Measurements from ENCODE around the gene CTNNA2. TPM values are rescaled to one million over a fixed set of nuclear protein-coding genes. Genes with fewer than 3 reads are reported as not detected.
"Not testable (repeated sequence)": the region's sequence is repeated elsewhere in the genome, so short reads cannot be mapped to it uniquely, and the experiment has no call there.

The CTNNA2 gene
- total RNA-seq, 1 experiment from 2014 or later, result not detected

- no peaks in the 10 kb centered on the region for H3F3A ChIP-seq (ENCODE audit: insufficient read depth, low read depth)
- CTCF ChIA-PET, result no interaction called here
- no peak overlapping the region for H3K4me3 ChIP-seq
- TF ChIP-seq EZH2 (IDR thresholded peaks at IDR 0.05; ENCODE audit: low read depth) (no peak), CTCF (conservative IDR thresholded peaks at IDR 0.05) (no peak)
- intact Hi-C loops (cut with micrococcal nuclease; ENCODE audit: unreplicated experiment), result no loop called here
- H3K9me2 ChIP-seq (ENCODE audit: insufficient read depth), result no peaks in the 10 kb centered on the region
- no peak for DNase-seq
- H3K4me2 ChIP-seq, result no peak overlapping the region
- H3K79me2 ChIP-seq (ENCODE audit: low read depth), result no peaks in the 10 kb centered on the region
- H3K4me1 ChIP-seq (replicated peaks; ENCODE audit: insufficient read depth), result no peaks in the 10 kb centered on the region
- H3K27me3 ChIP-seq (ENCODE audit: insufficient read depth, low read depth), result no peaks in the 10 kb centered on the region
- H2AFZ ChIP-seq, result no peak overlapping the region
- POLR2A ChIA-PET (ENCODE audit: unreplicated experiment), result no interaction called here
- H3K36me3 ChIP-seq (ENCODE audit: low read depth), result no peaks in the 10 kb centered on the region
- no peaks in the 10 kb centered on the region for H3K9me3 ChIP-seq (ENCODE audit: insufficient read depth, low read depth)
- BruUV-seq (replicated peaks), result no TSS peak
- no peaks in the 10 kb centered on the region for H4K20me1 ChIP-seq (ENCODE audit: insufficient read depth)
- H3K27ac ChIP-seq, result no peak overlapping the region
Measured at GRCh38 chr2:80145499-80145898, 632.6 kb downstream of the CTNNA2 start.

GRCh38 chr2:80146757-80147156 is 633.9 kb downstream of the CTNNA2 start:
- H3K9me3 ChIP-seq (ENCODE audit: insufficient read depth, low read depth); H3K27me3 ChIP-seq (ENCODE audit: insufficient read depth, low read depth); CTCF ChIA-PET; H3F3A ChIP-seq (ENCODE audit: insufficient read depth, low read depth); H3K79me2 ChIP-seq (ENCODE audit: low read depth); H3K4me1 ChIP-seq (replicated peaks; ENCODE audit: insufficient read depth); intact Hi-C loops (cut with micrococcal nuclease; ENCODE audit: unreplicated experiment); H3K27ac ChIP-seq; H4K20me1 ChIP-seq (ENCODE audit: insufficient read depth); H3K4me3 ChIP-seq; H3K36me3 ChIP-seq (ENCODE audit: low read depth); H3K4me2 ChIP-seq; DNase-seq; H2AFZ ChIP-seq; POLR2A ChIA-PET (ENCODE audit: unreplicated experiment); H3K9me2 ChIP-seq (ENCODE audit: insufficient read depth); BruUV-seq (replicated peaks): not testable (repeated sequence)

GRCh38 chr2:80147690-80148089 is 634.8 kb downstream of the CTNNA2 start:
- no TSS peak for BruUV-seq (replicated peaks)
- no peaks in the 10 kb centered on the region for H4K20me1 ChIP-seq (ENCODE audit: insufficient read depth)
- no peak overlapping the region for H2AFZ ChIP-seq
- no peak overlapping the region for H3K4me3 ChIP-seq
- CTCF ChIA-PET, result no interaction called here
- H3K4me1 ChIP-seq (replicated peaks; ENCODE audit: insufficient read depth), result no peaks in the 10 kb centered on the region
- no peak for DNase-seq
- no peaks in the 10 kb centered on the region for H3K9me3 ChIP-seq (ENCODE audit: insufficient read depth, low read depth)
- H3K36me3 ChIP-seq (ENCODE audit: low read depth), result no peaks in the 10 kb centered on the region
- H3K9me2 ChIP-seq (ENCODE audit: insufficient read depth), result no peaks in the 10 kb centered on the region
- H3K27me3 ChIP-seq (ENCODE audit: insufficient read depth, low read depth), result no peaks in the 10 kb centered on the region
- intact Hi-C loops (cut with micrococcal nuclease; ENCODE audit: unreplicated experiment), result no loop called here
- POLR2A ChIA-PET (ENCODE audit: unreplicated experiment), result no interaction called here
- H3K4me2 ChIP-seq, result no peak overlapping the region
- no peaks in the 10 kb centered on the region for H3F3A ChIP-seq (ENCODE audit: insufficient read depth, low read depth)
- H3K27ac ChIP-seq, result no peak overlapping the region
- no peaks in the 10 kb centered on the region for H3K79me2 ChIP-seq (ENCODE audit: low read depth)
- TF ChIP-seq EZH2 (IDR thresholded peaks at IDR 0.05; ENCODE audit: low read depth) (no peak), CTCF (conservative IDR thresholded peaks at IDR 0.05) (no peak)

- no peaks in the 10 kb centered on the region for H3K27me3 ChIP-seq (ENCODE audit: insufficient read depth, low read depth)
- H3K79me2 ChIP-seq (ENCODE audit: low read depth), result no peaks in the 10 kb centered on the region
- DNase-seq, result no peak
- no peaks in the 10 kb centered on the region for H3K9me3 ChIP-seq (ENCODE audit: insufficient read depth, low read depth)
- no TSS peak for BruUV-seq (replicated peaks)
- no peaks in the 10 kb centered on the region for H3K36me3 ChIP-seq (ENCODE audit: low read depth)
- intact Hi-C loops (cut with micrococcal nuclease; ENCODE audit: unreplicated experiment), result no loop called here
- no peaks in the 10 kb centered on the region for H3K9me2 ChIP-seq (ENCODE audit: insufficient read depth)
- H3K4me2 ChIP-seq, result no peak overlapping the region
- ChIA-PET POLR2A (ENCODE audit: unreplicated experiment) (no interaction called here), CTCF (no interaction called here)
- no peak overlapping the region for H3K27ac ChIP-seq
- no peaks in the 10 kb centered on the region for H4K20me1 ChIP-seq (ENCODE audit: insufficient read depth)
- no peak overlapping the region for H2AFZ ChIP-seq
- no peaks in the 10 kb centered on the region for H3K4me1 ChIP-seq (replicated peaks; ENCODE audit: insufficient read depth)
- no peak overlapping the region for H3K4me3 ChIP-seq
- no peaks in the 10 kb centered on the region for H3F3A ChIP-seq (ENCODE audit: insufficient read depth, low read depth)
- no peak for TF ChIP-seq EZH2 (IDR thresholded peaks at IDR 0.05; ENCODE audit: low read depth)
- no peak for TF ChIP-seq CTCF (conservative IDR thresholded peaks at IDR 0.05)
Measured at GRCh38 chr2:80148906-80149305, 636.1 kb downstream of the CTNNA2 start.

Measured in PC-9 (cell line).